ENCODE results near the gene LDLRAP1.

Gene LDLRAP1

GRCh38 chr1:25610822-25611630 is 67.6 kb downstream of the LDLRAP1 start:
- H3K27me3 ChIP-seq (ENCODE audit: insufficient read depth, poor library complexity, severe bottlenecking), result peaks cover 3% of the 10 kb centered on the region
- H3K27ac ChIP-seq (replicated peaks), result no peak overlapping the region
- no peak overlapping the region for H3K4me3 ChIP-seq (replicated peaks; ENCODE audit: insufficient read depth, low read length)
- TF ChIP-seq CTCF (IDR thresholded peaks at IDR 0.05; ENCODE audit: insufficient read depth, low read length) (no peak), GABPA (IDR thresholded peaks at IDR 0.05; ENCODE audit: low read depth) (no peak), SPI1 (IDR thresholded peaks at IDR 0.05; ENCODE audit: borderline replicate concordance, low read depth) (no peak), POLR2AphosphoS5 (IDR thresholded peaks at IDR 0.05; ENCODE audit: low read depth) (no peak), REST (IDR thresholded peaks at IDR 0.05; ENCODE audit: insufficient replicate concordance, low read depth) (no peak)
- DNase-seq (ENCODE audit: low read depth in 1 of 2, low spot score in 1 of 2), result no peak

- Histone ChIP-seq H3K27me3 (ENCODE audit: insufficient read depth, poor library complexity, severe bottlenecking) (peaks cover 3% of the 10 kb centered on the region), H3K27ac (replicated peaks) (no peak overlapping the region), H3K4me3 (replicated peaks; ENCODE audit: insufficient read depth, low read length) (no peak overlapping the region)
- no peak for DNase-seq (ENCODE audit: low read depth in 1 of 2, low spot score in 1 of 2)
- TF ChIP-seq SPI1 (IDR thresholded peaks at IDR 0.05; ENCODE audit: borderline replicate concordance, low read depth), result no peak
- no peak for TF ChIP-seq CTCF (IDR thresholded peaks at IDR 0.05; ENCODE audit: insufficient read depth, low read length)
Measured at GRCh38 chr1:25611843-25612242, 68.4 kb downstream of the LDLRAP1 start.

- Histone ChIP-seq H3K27me3 (ENCODE audit: insufficient read depth, poor library complexity, severe bottlenecking) (peaks cover 3% of the 10 kb centered on the region), H3K27ac (replicated peaks) (no peak overlapping the region), H3K4me3 (replicated peaks; ENCODE audit: insufficient read depth, low read length) (no peak overlapping the region)
- no peak for DNase-seq (ENCODE audit: low read depth in 1 of 2, low spot score in 1 of 2)
- TF ChIP-seq SPI1 (IDR thresholded peaks at IDR 0.05; ENCODE audit: borderline replicate concordance, low read depth) (no peak), REST (IDR thresholded peaks at IDR 0.05; ENCODE audit: insufficient replicate concordance, low read depth) (no peak), POLR2AphosphoS5 (IDR thresholded peaks at IDR 0.05; ENCODE audit: low read depth) (no peak), GABPA (IDR thresholded peaks at IDR 0.05; ENCODE audit: low read depth) (no peak), CTCF (IDR thresholded peaks at IDR 0.05; ENCODE audit: insufficient read depth, low read length) (no peak)
Measured at GRCh38 chr1:25612421-25612820, 69.0 kb downstream of the LDLRAP1 start.

- Histone ChIP-seq H3K27ac (replicated peaks) (no peak overlapping the region), H3K27me3 (ENCODE audit: insufficient read depth, poor library complexity, severe bottlenecking) (peaks cover 3% of the 10 kb centered on the region), H3K4me3 (replicated peaks; ENCODE audit: insufficient read depth, low read length) (no peak overlapping the region)
- DNase-seq (ENCODE audit: low read depth in 1 of 2, low spot score in 1 of 2), result no peak
- TF ChIP-seq GABPA (IDR thresholded peaks at IDR 0.05; ENCODE audit: low read depth) (no peak), SPI1 (IDR thresholded peaks at IDR 0.05; ENCODE audit: borderline replicate concordance, low read depth) (no peak), POLR2AphosphoS5 (IDR thresholded peaks at IDR 0.05; ENCODE audit: low read depth) (no peak), CTCF (IDR thresholded peaks at IDR 0.05; ENCODE audit: insufficient read depth, low read length) (no peak), REST (IDR thresholded peaks at IDR 0.05; ENCODE audit: insufficient replicate concordance, low read depth) (no peak)
Measured at GRCh38 chr1:25613091-25613490, 69.7 kb downstream of the LDLRAP1 start.

Data from HL-60 (cell line).